ENCODE data around the gene STXBP6.

- TF ChIP-seq POLR2A (IDR thresholded peaks at IDR 0.05; ENCODE audit: low read depth, low read length) = no peak
- no peak for TF ChIP-seq TAF1 (IDR thresholded peaks at IDR 0.05; ENCODE audit: borderline replicate concordance, low read depth, low read length)
These were observed 175.3 kb downstream of the STXBP6 start for GRCh38 chr14:24874514-24875202.

Data from GM12892 (cell line).